OCI-LY1 (cell line): Measurements from ENCODE around the gene ZSCAN9.
A peak's percentile ranks its signal among the peaks of the same experiment; 100 is the strongest.

Experiments
- H2AFZ ChIP-seq: fragments of 200-600 bp; sonication (generic), shearing (Covaris generic); 2 replicates; pipeline ENCODE4 v1.6.0; 2014; ENCODE audit warnings: antibody characterized with exemption, mild to moderate bottlenecking, low read length
- H3F3A ChIP-seq: fragments of 200-600 bp; sonication (generic), shearing (Covaris generic); 2 replicates; pipeline ENCODE4 v1.6.0; 2014; ENCODE audit warnings: mild to moderate bottlenecking, antibody characterized with exemption, low read length, moderate library complexity; ENCODE audit not compliant: insufficient read depth
- H3K27ac ChIP-seq: fragments of 200-600 bp; sonication (generic); 2 replicates; pipeline ENCODE4 v1.5.1; 2014; ENCODE audit warnings: low read length, mixed run types, mild to moderate bottlenecking, low read depth; ENCODE audit not compliant: poor library complexity, severe bottlenecking
- H3K27me3 ChIP-seq: fragments of 200-600 bp; sonication (generic); 2 replicates; pipeline ENCODE4 v1.6.0; 2014; ENCODE audit warnings: antibody characterized with exemption, mild to moderate bottlenecking, low read length, moderate library complexity; ENCODE audit not compliant: insufficient read depth
- H3K36me3 ChIP-seq: fragments of 200-600 bp; sonication (generic); 2 replicates; pipeline ENCODE4 v1.6.1; 2014; ENCODE audit warnings: mild to moderate bottlenecking, antibody characterized with exemption, low read length, moderate library complexity, mixed read lengths; ENCODE audit not compliant: insufficient read depth
- H3K4me1 ChIP-seq: fragments of 200-600 bp; sonication (generic); 2 replicates; pipeline ENCODE4 v1.5.1; 2014; ENCODE audit warnings: mild to moderate bottlenecking, low read length, moderate library complexity; ENCODE audit not compliant: insufficient read depth, severe bottlenecking
- H3K4me2 ChIP-seq: fragments of 200-600 bp; sonication (generic), shearing (Covaris generic); 2 replicates; pipeline ENCODE4 v1.6.1; 2014; ENCODE audit warnings: low read length
- H3K4me3 ChIP-seq: fragments of 200-600 bp; sonication (generic); 2 replicates; pipeline ENCODE4 v1.5.1; 2014; ENCODE audit warnings: low read length, low read depth, mild to moderate bottlenecking, mixed read lengths; ENCODE audit not compliant: poor library complexity, severe bottlenecking
- H3K79me2 ChIP-seq: fragments of 200-600 bp; shearing (Covaris generic); 2 replicates; pipeline ENCODE4 v1.6.1; 2016; ENCODE audit warnings: mixed run types, low read length, mixed read lengths; ENCODE audit not compliant: insufficient read depth
- H3K9ac ChIP-seq: fragments of 200-600 bp; sonication (generic), shearing (Covaris generic); 2 replicates; pipeline ENCODE4 v1.6.1; 2014; ENCODE audit warnings: mild to moderate bottlenecking, low read length, mixed read lengths
- H3K9me2 ChIP-seq: fragments of 200-600 bp; sonication (generic), shearing (Covaris generic); 2 replicates; pipeline ENCODE4 v1.6.1; 2014; ENCODE audit warnings: low read depth, mild to moderate bottlenecking, low read length, mixed read lengths
- H3K9me3 ChIP-seq: fragments of 200-600 bp; shearing (Covaris generic); 2 replicates; pipeline ENCODE4 v1.6.1; 2014; ENCODE audit warnings: low read length, mixed read lengths
- H4K20me1 ChIP-seq: fragments of 200-600 bp; sonication (generic), shearing (Covaris generic); 2 replicates; pipeline ENCODE4 v1.6.0; 2016; ENCODE audit warnings: mild to moderate bottlenecking, low read length; ENCODE audit not compliant: insufficient read depth
- EZH2 ChIP-seq: fragments of 200-600 bp; sonication (generic), shearing (Covaris generic); IDR thresholded peaks from 2 replicates; pipeline ENCODE4 v1.8.0; 2017; ENCODE audit warnings: borderline replicate concordance, mixed run types, mild to moderate bottlenecking, antibody characterized with exemption, low read length, moderate library complexity, mixed read lengths
- TF ChIP-seq, protein P1 (sequence below): fragments of 200-600 bp; sonication (generic), shearing (Covaris generic); IDR thresholded peaks from 2 replicates; pipeline ENCODE4 v1.5.1; 2017; ENCODE audit warnings: mild to moderate bottlenecking, antibody characterized with exemption, low read length, moderate library complexity, mixed read lengths

ZSCAN9 gene

DNA sequence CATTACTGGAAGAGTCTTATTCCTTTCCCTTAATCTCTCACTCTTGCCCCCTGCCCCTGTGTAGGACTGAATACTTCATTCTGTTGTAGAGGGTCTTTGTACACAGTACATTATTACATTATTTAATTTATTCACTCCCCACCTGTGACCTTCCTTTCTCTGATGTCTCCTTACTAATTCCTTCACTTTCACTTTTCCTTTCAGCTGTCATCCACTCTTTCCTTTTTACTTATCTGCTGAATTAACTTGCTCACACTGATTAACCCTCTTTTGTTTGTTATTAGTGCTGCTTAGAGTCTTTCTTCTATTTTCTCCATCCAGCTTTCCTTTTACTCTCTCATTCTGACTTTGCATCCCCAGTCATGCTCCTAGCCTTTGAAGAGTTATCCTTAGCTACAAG is 49.8 kb downstream of the ZSCAN9 start:
- Histone ChIP-seq H3K27ac (no peak overlapping the region), H3F3A (no peaks in the 10 kb centered on the region), H3K36me3 (peaks cover 46% of the 10 kb centered on the region), H3K9me3 (no peaks in the 10 kb centered on the region), H3K27me3 (no peaks in the 10 kb centered on the region), H3K4me3 (no peak overlapping the region), H3K9me2 (no peaks in the 10 kb centered on the region), H2AFZ (no peak overlapping the region), H3K4me1 (no peaks in the 10 kb centered on the region), H3K4me2 (no peak overlapping the region), H3K9ac (no peak overlapping the region), H4K20me1 (no peaks in the 10 kb centered on the region), H3K79me2 (no peaks in the 10 kb centered on the region)
- TF ChIP-seq, protein P1, sequence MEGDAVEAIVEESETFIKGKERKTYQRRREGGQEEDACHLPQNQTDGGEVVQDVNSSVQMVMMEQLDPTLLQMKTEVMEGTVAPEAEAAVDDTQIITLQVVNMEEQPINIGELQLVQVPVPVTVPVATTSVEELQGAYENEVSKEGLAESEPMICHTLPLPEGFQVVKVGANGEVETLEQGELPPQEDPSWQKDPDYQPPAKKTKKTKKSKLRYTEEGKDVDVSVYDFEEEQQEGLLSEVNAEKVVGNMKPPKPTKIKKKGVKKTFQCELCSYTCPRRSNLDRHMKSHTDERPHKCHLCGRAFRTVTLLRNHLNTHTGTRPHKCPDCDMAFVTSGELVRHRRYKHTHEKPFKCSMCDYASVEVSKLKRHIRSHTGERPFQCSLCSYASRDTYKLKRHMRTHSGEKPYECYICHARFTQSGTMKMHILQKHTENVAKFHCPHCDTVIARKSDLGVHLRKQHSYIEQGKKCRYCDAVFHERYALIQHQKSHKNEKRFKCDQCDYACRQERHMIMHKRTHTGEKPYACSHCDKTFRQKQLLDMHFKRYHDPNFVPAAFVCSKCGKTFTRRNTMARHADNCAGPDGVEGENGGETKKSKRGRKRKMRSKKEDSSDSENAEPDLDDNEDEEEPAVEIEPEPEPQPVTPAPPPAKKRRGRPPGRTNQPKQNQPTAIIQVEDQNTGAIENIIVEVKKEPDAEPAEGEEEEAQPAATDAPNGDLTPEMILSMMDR = no peak
- TF ChIP-seq EZH2 = no peak

DNA sequence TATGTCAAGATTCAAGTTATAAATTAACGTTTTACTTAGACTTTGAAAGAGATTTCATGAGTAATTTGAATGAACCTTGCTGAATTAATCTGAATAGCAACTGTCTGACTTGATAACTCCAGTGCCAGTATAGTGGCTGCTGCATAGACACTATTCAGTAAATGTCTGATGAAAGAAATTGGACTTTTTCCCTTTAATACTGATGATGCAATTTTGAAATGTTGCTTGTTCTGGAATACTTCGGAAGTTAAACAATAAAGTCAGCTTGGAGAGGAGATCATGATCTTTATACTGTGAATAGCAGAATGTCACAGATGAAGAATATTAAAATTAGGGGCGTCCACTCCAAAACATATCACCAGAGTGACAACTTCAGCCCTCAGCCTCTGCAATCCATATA is 52.7 kb downstream of the ZSCAN9 start:
- Histone ChIP-seq H3K79me2 (no peaks in the 10 kb centered on the region), H4K20me1 (no peaks in the 10 kb centered on the region), H3K9me3 (no peaks in the 10 kb centered on the region), H3K27ac (no peak overlapping the region), H3K27me3 (no peaks in the 10 kb centered on the region), H3K9ac (no peak overlapping the region), H3K4me3 (no peak overlapping the region), H3K4me1 (peaks cover 17% of the 10 kb centered on the region), H3K9me2 (no peaks in the 10 kb centered on the region), H3F3A (no peaks in the 10 kb centered on the region), H3K36me3 (peaks cover 40% of the 10 kb centered on the region), H2AFZ (no peak overlapping the region), H3K4me2 (no peak overlapping the region)
- TF ChIP-seq EZH2 = no peak
- TF ChIP-seq, protein P1 = no peak

DNA sequence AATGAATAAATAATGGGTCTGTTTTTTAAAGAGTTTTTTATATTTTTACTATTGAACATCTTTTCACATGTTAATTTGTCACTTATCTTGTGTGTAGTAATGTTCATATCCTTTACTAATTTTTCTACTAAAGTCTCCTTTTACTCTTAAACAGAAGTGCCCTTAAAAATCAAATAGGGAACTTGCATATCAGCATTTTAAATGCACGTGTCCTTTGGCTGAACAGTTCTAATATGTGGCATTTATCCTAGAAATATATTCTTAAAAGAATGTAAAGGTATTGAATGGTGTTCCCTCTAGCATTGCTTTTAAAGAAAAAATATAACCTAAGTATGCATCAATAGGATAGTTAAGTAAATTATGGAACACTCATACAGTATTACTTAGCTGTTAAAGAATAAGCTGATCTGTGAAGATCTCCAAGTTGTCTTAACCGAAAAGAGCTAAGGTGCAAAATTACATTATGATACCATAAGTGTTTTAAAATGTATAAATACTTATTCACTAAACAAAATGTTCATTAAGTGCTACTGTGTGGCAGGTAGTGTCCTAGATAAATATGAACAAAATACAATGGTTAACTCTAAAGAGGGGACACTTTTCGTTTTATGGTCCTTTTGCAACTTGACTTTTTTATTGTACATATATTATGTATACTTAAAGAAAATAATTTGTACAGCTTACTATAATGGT is 55.7 kb downstream of the ZSCAN9 start:
- Histone ChIP-seq H3K36me3 (peaks cover 33% of the 10 kb centered on the region), H2AFZ (no peak overlapping the region), H4K20me1 (no peaks in the 10 kb centered on the region), H3K27me3 (no peaks in the 10 kb centered on the region), H3K9ac (peak overlapping the region; percentile 63; the same call in 1 of the 2 replicates), H3K79me2 (no peaks in the 10 kb centered on the region), H3F3A (no peaks in the 10 kb centered on the region), H3K9me2 (no peaks in the 10 kb centered on the region), H3K4me3 (peak overlapping the region; percentile 63), H3K4me2 (peak overlapping the region; percentile 81), H3K27ac (no peak overlapping the region), H3K4me1 (peaks cover 17% of the 10 kb centered on the region), H3K9me3 (no peaks in the 10 kb centered on the region)
- no peak for TF ChIP-seq EZH2
- TF ChIP-seq, protein P1 = no peak
